OCI-LY7 (cell line): ENCODE measurements around the gene HOXB1.

Experiments
- CTCF ChIP-seq: fragments of 200-600 bp; sonication (generic); conservative IDR thresholded peaks from 2 replicates; pipeline ENCODE4 v1.5.1; 2014; ENCODE audit warnings: mild to moderate bottlenecking, antibody characterized with exemption, low read length, moderate library complexity, mixed read lengths
- EZH2phosphoT487 ChIP-seq: fragments of 200-600 bp; sonication (generic); IDR thresholded peaks from 2 replicates; pipeline ENCODE4 v1.6.1; 2018; ENCODE audit warnings: low read depth, borderline replicate concordance, mild to moderate bottlenecking, mixed run types, antibody characterized with exemption, low read length, moderate library complexity, mixed read lengths

GRCh38 chr17:48530208-48530886, 464 bp downstream of the HOXB1 start:
- TF ChIP-seq CTCF, result no peak
- no peak for TF ChIP-seq EZH2phosphoT487
